Stimulated activated naive B cell treated with anti-CD40 and anti-IgM and Interleukin-4, amounts not matched to agents 10 μg/mL and 1 μg/mL and 100 μg/mL, for 72 hours (primary cell): ENCODE results near the gene CAMK1.

Experiments used
- ATAC-seq, 2 donors: fragments of 150-1000 bp; cut with Tn5 transposase; replicated peaks; 2 replicates each; pipeline ENCODE4 v1.10.0; 2021; ENCODE audit warnings: moderate library complexity in 1 of 2
- DNase-seq: peaks from one replicate; pipeline ENCODE4 v3.0.0; 2021
- H3K27ac Mint-ChIP-seq: one replicate; pipeline ENCODE4 v1.8.0; 2022; ENCODE audit warnings: mild to moderate bottlenecking, mixed read lengths
- H3K27me3 Mint-ChIP-seq, 2 donors: one replicate each; pipeline ENCODE4 v1.8.0; 2022; ENCODE audit warnings: mixed read lengths in 2 of 2
- H3K36me3 Mint-ChIP-seq, 2 donors: one replicate each; pipeline ENCODE4 v1.8.0; 2022; ENCODE audit warnings: mixed read lengths in 2 of 2, mild to moderate bottlenecking in 1 of 2
- H3K4me1 Mint-ChIP-seq, 2 donors: one replicate each; pipeline ENCODE4 v1.8.0; 2022; ENCODE audit warnings: mixed read lengths in 2 of 2, mild to moderate bottlenecking in 1 of 2
- H3K4me3 Mint-ChIP-seq, 2 donors: one replicate each; pipeline ENCODE4 v1.8.0; 2022; ENCODE audit warnings: mild to moderate bottlenecking in 2 of 2, mixed read lengths in 2 of 2, moderate library complexity in 1 of 2
- H3K9me3 Mint-ChIP-seq, 2 donors: one replicate each; pipeline ENCODE4 v1.8.0; 2022; ENCODE audit warnings: mixed read lengths in 2 of 2, mild to moderate bottlenecking in 1 of 2

Gene CAMK1

DNA sequence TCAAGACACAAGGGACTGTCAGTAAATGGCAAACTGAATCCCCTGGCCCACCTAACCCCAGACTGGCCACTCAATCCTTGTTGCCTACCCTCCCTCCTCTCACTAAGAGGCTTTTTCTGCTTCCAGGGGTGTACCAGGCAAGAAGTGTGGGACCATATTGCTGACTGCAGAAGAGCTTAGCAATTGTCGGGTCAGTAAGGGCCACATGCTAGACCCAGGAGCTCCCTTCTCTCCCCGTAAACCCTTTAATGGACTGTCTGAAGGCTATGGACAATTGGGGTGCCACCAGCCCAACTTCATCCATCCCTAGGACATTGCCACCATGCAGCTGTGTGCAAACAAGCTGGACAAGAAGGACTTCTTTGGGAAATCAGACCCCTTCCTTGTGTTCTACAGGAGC, 57.3 kb downstream of the CAMK1 start:
- Mint-ChIP-seq H3K4me3 (no peak overlapping the region), H3K27me3 (peaks cover 14 to 16% of the 10 kb centered on the region in 2 donors), H3K27ac (no peak overlapping the region), H3K4me1 (peaks cover 5% of the 10 kb centered on the region in 2 donors), H3K9me3 (no peaks in the 10 kb centered on the region), H3K36me3 (peaks cover 2 to 3% of the 10 kb centered on the region in 2 donors)
- DNase-seq, result no peak
- ATAC-seq, result no peak

DNA sequence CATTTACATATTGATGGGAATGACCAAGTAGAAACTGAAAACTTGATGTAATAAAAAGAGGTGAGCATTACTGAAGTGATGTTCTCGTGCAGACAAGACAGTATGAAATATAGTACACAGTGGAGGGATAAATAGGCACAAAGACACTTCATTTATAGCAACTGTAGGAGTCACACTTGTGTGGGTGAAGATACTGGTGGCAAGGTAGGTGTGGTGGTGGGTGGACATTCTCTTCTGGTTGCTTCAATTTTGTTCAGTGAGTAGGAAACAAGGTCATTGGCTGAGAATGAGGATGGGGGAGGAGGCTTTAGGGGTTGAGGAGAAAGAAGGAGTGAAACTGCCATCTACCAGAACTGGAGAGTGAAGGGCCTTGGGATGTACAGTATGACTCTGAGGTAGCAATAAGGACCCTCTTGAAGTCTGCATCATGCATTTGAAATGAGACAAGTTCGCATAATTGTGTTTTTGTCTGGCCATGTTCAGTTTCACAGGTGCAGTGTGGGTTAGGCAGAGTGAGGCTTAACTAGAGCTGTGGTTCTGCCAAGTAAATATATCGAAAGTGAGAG, 59.5 kb downstream of the CAMK1 start:
- ATAC-seq, result no peak

More for the DNA sequence above, 59.5 kb downstream of the CAMK1 start:
- Mint-ChIP-seq H3K4me1 (peaks cover under 1 to 3% of the 10 kb centered on the region in 2 donors), H3K27ac (no peak overlapping the region), H3K4me3 (no peak overlapping the region), H3K27me3 (peaks cover 26 to 31% of the 10 kb centered on the region in 2 donors), H3K36me3 (peaks cover 9 to 12% of the 10 kb centered on the region in 2 donors), H3K9me3 (no peaks in the 10 kb centered on the region)
- no peak for DNase-seq
